ENCODE measurements around the gene ARID3B. TPM values are rescaled to one million over a fixed set of nuclear protein-coding genes. Genes with fewer than 3 reads are reported as not detected.
A peak's percentile ranks its signal among the peaks of the same experiment; 100 is the strongest.

ARID3B gene
- total RNA-seq, 1 donor from 2014 or later = 2.5 TPM

GRCh38 chr15:74545776-74546656 lies 5.0 kb downstream of the ARID3B start:
- peaks cover 24% of the 10 kb centered on the region for H3K27me3 Mint-ChIP-seq (ENCODE audit: low read depth)
- DNase-seq (ENCODE audit: low spot score) = peak; percentile 99
- peaks cover 31% of the 10 kb centered on the region for H3K4me1 Mint-ChIP-seq (ENCODE audit: low read depth)
- H3K36me3 Mint-ChIP-seq (ENCODE audit: low read depth) = peaks cover 10% of the 10 kb centered on the region
- H3K9me3 Mint-ChIP-seq (ENCODE audit: low read depth) = no peaks in the 10 kb centered on the region
- H3K27ac Mint-ChIP-seq (ENCODE audit: unreplicated experiment) = peak overlapping the region; percentile 72
- no peak overlapping the region for H3K4me3 Mint-ChIP-seq (ENCODE audit: unreplicated experiment)
- TF ChIP-seq, protein P1, sequence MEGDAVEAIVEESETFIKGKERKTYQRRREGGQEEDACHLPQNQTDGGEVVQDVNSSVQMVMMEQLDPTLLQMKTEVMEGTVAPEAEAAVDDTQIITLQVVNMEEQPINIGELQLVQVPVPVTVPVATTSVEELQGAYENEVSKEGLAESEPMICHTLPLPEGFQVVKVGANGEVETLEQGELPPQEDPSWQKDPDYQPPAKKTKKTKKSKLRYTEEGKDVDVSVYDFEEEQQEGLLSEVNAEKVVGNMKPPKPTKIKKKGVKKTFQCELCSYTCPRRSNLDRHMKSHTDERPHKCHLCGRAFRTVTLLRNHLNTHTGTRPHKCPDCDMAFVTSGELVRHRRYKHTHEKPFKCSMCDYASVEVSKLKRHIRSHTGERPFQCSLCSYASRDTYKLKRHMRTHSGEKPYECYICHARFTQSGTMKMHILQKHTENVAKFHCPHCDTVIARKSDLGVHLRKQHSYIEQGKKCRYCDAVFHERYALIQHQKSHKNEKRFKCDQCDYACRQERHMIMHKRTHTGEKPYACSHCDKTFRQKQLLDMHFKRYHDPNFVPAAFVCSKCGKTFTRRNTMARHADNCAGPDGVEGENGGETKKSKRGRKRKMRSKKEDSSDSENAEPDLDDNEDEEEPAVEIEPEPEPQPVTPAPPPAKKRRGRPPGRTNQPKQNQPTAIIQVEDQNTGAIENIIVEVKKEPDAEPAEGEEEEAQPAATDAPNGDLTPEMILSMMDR (IDR thresholded peaks at IDR 0.05) = peak; percentile 27

GRCh38 chr15:74547616-74548015 lies 6.6 kb downstream of the ARID3B start:
- peaks cover 20% of the 10 kb centered on the region for H3K4me1 Mint-ChIP-seq (ENCODE audit: low read depth)
- H3K27ac Mint-ChIP-seq (ENCODE audit: unreplicated experiment) = no peak overlapping the region
- H3K9me3 Mint-ChIP-seq (ENCODE audit: low read depth) = no peaks in the 10 kb centered on the region
- H3K4me3 Mint-ChIP-seq (ENCODE audit: unreplicated experiment) = no peak overlapping the region
- no peak for DNase-seq (ENCODE audit: low spot score)
- H3K27me3 Mint-ChIP-seq (ENCODE audit: low read depth) = peaks cover 26% of the 10 kb centered on the region
- H3K36me3 Mint-ChIP-seq (ENCODE audit: low read depth) = peaks cover 10% of the 10 kb centered on the region
- TF ChIP-seq, protein P1 (IDR thresholded peaks at IDR 0.05) = no peak

- no peak overlapping the region for H3K4me3 Mint-ChIP-seq (ENCODE audit: unreplicated experiment)
Measured at GRCh38 chr15:74548241-74548640, 7.2 kb downstream of the ARID3B start.

DNA sequence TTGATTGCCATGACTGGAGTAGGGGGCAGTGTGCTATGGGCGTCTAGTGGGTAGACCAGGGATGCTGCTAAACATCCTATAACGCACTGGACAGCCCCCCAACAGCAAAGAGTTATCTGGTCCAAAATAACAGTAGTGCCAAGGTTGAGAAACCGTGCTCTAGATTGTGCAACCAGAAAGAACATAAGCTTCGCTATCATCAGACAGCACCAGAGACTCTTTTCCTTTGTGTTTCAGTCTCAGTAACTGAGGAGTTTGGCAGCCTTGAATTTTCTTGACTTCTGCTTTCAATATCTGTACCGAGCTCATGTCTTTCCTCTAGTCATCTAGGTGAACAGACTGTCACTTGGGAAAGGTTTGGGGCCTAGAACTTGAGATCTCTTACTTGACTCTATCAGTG lies 8.8 kb downstream of the ARID3B start:
- Mint-ChIP-seq H3K9me3 (ENCODE audit: low read depth) (no peaks in the 10 kb centered on the region), H3K4me1 (ENCODE audit: low read depth) (peaks cover 20% of the 10 kb centered on the region), H3K4me3 (ENCODE audit: unreplicated experiment) (no peak overlapping the region), H3K36me3 (ENCODE audit: low read depth) (peaks cover 8% of the 10 kb centered on the region), H3K27ac (ENCODE audit: unreplicated experiment) (no peak overlapping the region), H3K27me3 (ENCODE audit: low read depth) (peaks cover 18% of the 10 kb centered on the region)
- DNase-seq (ENCODE audit: low spot score) = no peak
- TF ChIP-seq, protein P1 (IDR thresholded peaks at IDR 0.05) = no peak

More at GRCh38 chr15:74548241-74548640, 7.2 kb downstream of the ARID3B start:
- no peak overlapping the region for H3K27ac Mint-ChIP-seq (ENCODE audit: unreplicated experiment)
- H3K27me3 Mint-ChIP-seq (ENCODE audit: low read depth) = peaks cover 22% of the 10 kb centered on the region
- TF ChIP-seq, protein P1 (IDR thresholded peaks at IDR 0.05) = no peak
- DNase-seq (ENCODE audit: low spot score) = no peak
- H3K9me3 Mint-ChIP-seq (ENCODE audit: low read depth) = no peaks in the 10 kb centered on the region
- peaks cover 10% of the 10 kb centered on the region for H3K36me3 Mint-ChIP-seq (ENCODE audit: low read depth)
- peaks cover 20% of the 10 kb centered on the region for H3K4me1 Mint-ChIP-seq (ENCODE audit: low read depth)

- Mint-ChIP-seq H3K4me3 (ENCODE audit: unreplicated experiment) (no peak overlapping the region), H3K27ac (ENCODE audit: unreplicated experiment) (no peak overlapping the region), H3K27me3 (ENCODE audit: low read depth) (peaks cover 18% of the 10 kb centered on the region), H3K36me3 (ENCODE audit: low read depth) (peaks cover 8% of the 10 kb centered on the region), H3K4me1 (ENCODE audit: low read depth) (peaks cover 4% of the 10 kb centered on the region), H3K9me3 (ENCODE audit: low read depth) (no peaks in the 10 kb centered on the region)
- no peak for DNase-seq (ENCODE audit: low spot score)
- TF ChIP-seq, protein P1 (IDR thresholded peaks at IDR 0.05) = no peak
Measured at GRCh38 chr15:74551714-74552113, 10.7 kb downstream of the ARID3B start.

All from chondrocyte (in vitro differentiated cells).